Hepatocyte (in vitro differentiated cells): ENCODE results near the gene KCTD18.

Source experiments
- EZH2 ChIP-seq: fragments of 200-600 bp; sonication (generic); IDR thresholded peaks from 2 replicates; pipeline ENCODE4 v1.6.1; 2016; ENCODE audit warnings: antibody characterized with exemption, mild to moderate bottlenecking, borderline replicate concordance
- EZH2phosphoT487 ChIP-seq: fragments of 200-600 bp; sonication (generic); IDR thresholded peaks from one replicate; pipeline ENCODE4 v1.6.1; 2018; ENCODE audit warnings: antibody characterized with exemption, mild to moderate bottlenecking, low read depth, moderate library complexity; ENCODE audit not compliant: unreplicated experiment, severe bottlenecking
- TF ChIP-seq, protein P1 (sequence below): fragments of 200-600 bp; sonication (generic); IDR thresholded peaks from 2 replicates; pipeline ENCODE4 v1.5.1; 2016; ENCODE audit warnings: antibody characterized with exemption, mild to moderate bottlenecking; ENCODE audit not compliant: poor library complexity

DNA sequence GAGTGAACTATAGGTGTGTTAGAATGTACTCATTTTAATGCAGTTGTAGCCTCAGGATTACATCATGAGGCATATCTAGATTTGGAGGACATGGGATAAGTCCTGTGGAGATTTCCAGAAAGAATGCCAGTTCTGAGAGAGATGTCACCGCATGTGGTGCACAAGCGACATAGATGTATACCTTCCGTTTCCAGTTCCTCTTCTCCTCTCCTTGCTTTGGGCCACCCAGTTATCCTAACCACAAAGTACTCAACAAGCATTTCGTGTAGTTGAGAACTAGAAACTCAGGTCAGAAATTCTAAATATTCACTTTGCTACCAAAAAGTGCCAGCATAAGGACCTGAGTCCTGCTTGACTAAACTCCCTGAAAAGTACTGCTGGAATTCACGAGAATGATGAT, 66.5 kb downstream of the KCTD18 start:
- TF ChIP-seq, protein P1, sequence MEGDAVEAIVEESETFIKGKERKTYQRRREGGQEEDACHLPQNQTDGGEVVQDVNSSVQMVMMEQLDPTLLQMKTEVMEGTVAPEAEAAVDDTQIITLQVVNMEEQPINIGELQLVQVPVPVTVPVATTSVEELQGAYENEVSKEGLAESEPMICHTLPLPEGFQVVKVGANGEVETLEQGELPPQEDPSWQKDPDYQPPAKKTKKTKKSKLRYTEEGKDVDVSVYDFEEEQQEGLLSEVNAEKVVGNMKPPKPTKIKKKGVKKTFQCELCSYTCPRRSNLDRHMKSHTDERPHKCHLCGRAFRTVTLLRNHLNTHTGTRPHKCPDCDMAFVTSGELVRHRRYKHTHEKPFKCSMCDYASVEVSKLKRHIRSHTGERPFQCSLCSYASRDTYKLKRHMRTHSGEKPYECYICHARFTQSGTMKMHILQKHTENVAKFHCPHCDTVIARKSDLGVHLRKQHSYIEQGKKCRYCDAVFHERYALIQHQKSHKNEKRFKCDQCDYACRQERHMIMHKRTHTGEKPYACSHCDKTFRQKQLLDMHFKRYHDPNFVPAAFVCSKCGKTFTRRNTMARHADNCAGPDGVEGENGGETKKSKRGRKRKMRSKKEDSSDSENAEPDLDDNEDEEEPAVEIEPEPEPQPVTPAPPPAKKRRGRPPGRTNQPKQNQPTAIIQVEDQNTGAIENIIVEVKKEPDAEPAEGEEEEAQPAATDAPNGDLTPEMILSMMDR: no peak
- TF ChIP-seq EZH2: no peak
- TF ChIP-seq EZH2phosphoT487: no peak
